Right cardiac atrium (tissue), 5 donors: Measurements from ENCODE around the gene ARMH4. TPM values are rescaled to one million over a fixed set of nuclear protein-coding genes. Genes with fewer than 3 reads are reported as not detected.

Source experiments
- ATAC-seq, 2 donors: fragments of 200-7000 bp; cut with Tn5 transposase; one replicate each; pipeline versions ENCODE4 v1.8.0 to v1.9.1; 2020; ENCODE audit warnings: moderate library complexity in 2 of 2, mild to moderate bottlenecking in 1 of 2
- DNase-seq, 3 donors: peaks; one replicate each; pipeline ENCODE4 v3.0.0-alpha.2; 2020
- H3K27ac ChIP-seq: one replicate; pipeline ENCODE4 v1.5.1; 2013; ENCODE audit warnings: mild to moderate bottlenecking, low read length, control low read depth, moderate library complexity
- H3K27me3 ChIP-seq: one replicate; pipeline ENCODE4 v1.6.1; 2013; ENCODE audit not compliant: control insufficient read depth, insufficient read depth
- H3K4me1 ChIP-seq: one replicate; pipeline ENCODE4 v1.6.1; 2013; ENCODE audit warnings: low read length; ENCODE audit not compliant: control insufficient read depth, insufficient read depth
- H3K4me3 ChIP-seq: one replicate; pipeline ENCODE4 v1.5.1; 2013; ENCODE audit warnings: low read length, control low read depth
- H3K9me3 ChIP-seq: one replicate; pipeline ENCODE4 v1.6.1; 2013; ENCODE audit warnings: low read length; ENCODE audit not compliant: control insufficient read depth
- WGBS: extraction: QIAGEN DNeasy Blood & Tissue Kit; methylation state at CpG from one replicate; pipeline ENCODE4 v1.1.7; 2013; 5-methylcytosine and 5-hydroxymethylcytosine counted together
- intact Hi-C, 4 donors: fragments of 100-400 bp; cut with DNase I; formaldehyde crosslinking; loops; one replicate each; pipeline versions ENCODE4 v1.11.0 to v1.14.0; 2022 to 2023
- polyA plus RNA-seq: library from polyadenylated mRNA; stranded (reverse); fragments of 200-250 nt; gene quantifications from one replicate; pipeline ENCODE4 v1.2.3, GENCODE V29; 2013
- total RNA-seq, 4 donors: library from RNA; stranded (reverse); fragmentation: NEBNext Ultra II Directional; extraction: Animal tissue kit (Norgen Biotek cat#: 25700); gene quantifications; one replicate each; pipeline ENCODE4 v1.2.1, GENCODE V29; 2021
- donor health status: healthy with polysubstance abuse.
- donor health status: DM: no; HTN: yes; CAD: no.
- donor health status: DM: no; HTN: no; CAD: no.
- donor health status: DM: no; HTN: yes; CAD: no; lungs with severe emphysema.
- donor health status: DM: yes; HTN: yes; CAD: no.

ARMH4 gene
- total and polyA plus RNA-seq, 5 donors: 2.1 to 9.9 (median 8.0) TPM

DNA sequence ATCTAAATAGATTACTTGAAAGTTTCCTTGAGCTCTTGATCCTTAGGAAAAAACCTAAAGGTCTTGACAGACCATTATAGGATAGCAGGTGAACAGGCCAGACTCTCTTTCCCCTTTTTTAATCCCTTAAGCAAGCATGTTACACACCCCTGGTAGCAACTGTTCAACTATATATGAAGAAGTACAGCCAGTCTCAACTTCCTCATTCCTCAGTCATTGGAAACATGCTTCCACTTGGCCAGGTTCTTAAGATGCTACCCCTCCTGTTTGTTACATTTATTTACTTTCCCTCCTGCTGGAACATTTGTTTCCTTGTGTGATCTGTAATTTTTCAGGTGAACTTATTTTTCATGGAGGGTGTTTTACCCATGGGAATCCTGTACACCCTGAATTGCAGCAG, 124.1 kb downstream of the ARMH4 start:
- H3K27ac ChIP-seq: no peak overlapping the region
- no peak for ATAC-seq
- intact Hi-C loops: no loop called here
- H3K4me1 ChIP-seq: no peaks in the 10 kb centered on the region
- no peaks in the 10 kb centered on the region for H3K27me3 ChIP-seq
- H3K4me3 ChIP-seq: no peak overlapping the region
- DNase-seq: no peak
- H3K9me3 ChIP-seq: no peaks in the 10 kb centered on the region

- no peaks in the 10 kb centered on the region for H3K4me1 ChIP-seq
- ATAC-seq (no peak), DNase-seq (no peak)
- H3K27me3 ChIP-seq: no peaks in the 10 kb centered on the region
- WGBS: 92% methylated on average over 1 of the region's 1 CpG
- intact Hi-C loops: no loop called here
- no peak overlapping the region for H3K27ac ChIP-seq
- H3K9me3 ChIP-seq: no peaks in the 10 kb centered on the region
- H3K4me3 ChIP-seq: no peak overlapping the region
Observed at GRCh38 chr14:58026967-58027366, 125.0 kb downstream of the ARMH4 start.

- 99% methylated on average over 1 of the region's 1 CpG for WGBS
- no peak for ATAC-seq
Observed at GRCh38 chr14:58026219-58026618, 125.8 kb downstream of the ARMH4 start.

GRCh38 chr14:58014778-58015177, 137.2 kb downstream of the ARMH4 start:
- Histone ChIP-seq H3K27ac (no peak overlapping the region), H3K4me3 (no peak overlapping the region), H3K9me3 (no peaks in the 10 kb centered on the region), H3K27me3 (no peaks in the 10 kb centered on the region), H3K4me1 (no peaks in the 10 kb centered on the region)
- intact Hi-C loops: no loop called here
- DNase-seq (no peak), ATAC-seq (no peak)
- WGBS: 89% methylated on average over 2 of the region's 2 CpGs

More at GRCh38 chr14:58026219-58026618, 125.8 kb downstream of the ARMH4 start:
- no peak overlapping the region for H3K27ac ChIP-seq
- intact Hi-C loops: no loop called here
- H3K9me3 ChIP-seq: no peaks in the 10 kb centered on the region
- no peaks in the 10 kb centered on the region for H3K4me1 ChIP-seq
- H3K4me3 ChIP-seq: no peak overlapping the region
- no peaks in the 10 kb centered on the region for H3K27me3 ChIP-seq
- DNase-seq: no peak

GRCh38 chr14:58002618-58003017, 149.4 kb downstream of the ARMH4 start:
- 49% methylated on average over 2 of the region's 2 CpGs for WGBS
- no peaks in the 10 kb centered on the region for H3K27me3 ChIP-seq
- no peak for DNase-seq
- intact Hi-C loops: no loop called here
- H3K4me1 ChIP-seq: no peaks in the 10 kb centered on the region
- ATAC-seq: no peak
- no peak overlapping the region for H3K27ac ChIP-seq
- H3K9me3 ChIP-seq: no peaks in the 10 kb centered on the region
- H3K4me3 ChIP-seq: no peak overlapping the region

DNA sequence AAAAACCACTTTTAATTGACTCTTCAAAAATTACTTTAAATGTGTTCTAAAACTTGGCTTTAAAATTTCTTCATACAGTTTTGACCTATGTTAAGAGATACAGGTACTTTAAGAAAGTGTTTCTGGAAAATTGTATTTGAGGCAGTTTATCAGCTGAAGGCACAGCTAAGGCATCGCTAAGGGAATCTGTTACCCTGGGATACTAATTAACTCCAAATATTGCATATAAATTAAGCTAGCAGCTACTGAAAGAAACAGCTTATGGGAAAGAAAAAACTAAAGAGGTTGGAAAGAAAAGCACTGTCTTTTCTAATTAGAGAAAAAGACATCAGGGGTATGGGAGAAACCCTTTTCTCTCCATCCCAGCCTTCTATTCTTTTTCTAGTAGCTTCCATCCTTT, 152.0 kb downstream of the ARMH4 start:
- Histone ChIP-seq H3K27ac (no peak overlapping the region), H3K27me3 (no peaks in the 10 kb centered on the region), H3K9me3 (no peaks in the 10 kb centered on the region), H3K4me1 (no peaks in the 10 kb centered on the region), H3K4me3 (no peak overlapping the region)
- intact Hi-C loops: no loop called here
- no peak for ATAC-seq
- no peak for DNase-seq
- 92% methylated on average over 1 of the region's 1 CpG for WGBS

DNA sequence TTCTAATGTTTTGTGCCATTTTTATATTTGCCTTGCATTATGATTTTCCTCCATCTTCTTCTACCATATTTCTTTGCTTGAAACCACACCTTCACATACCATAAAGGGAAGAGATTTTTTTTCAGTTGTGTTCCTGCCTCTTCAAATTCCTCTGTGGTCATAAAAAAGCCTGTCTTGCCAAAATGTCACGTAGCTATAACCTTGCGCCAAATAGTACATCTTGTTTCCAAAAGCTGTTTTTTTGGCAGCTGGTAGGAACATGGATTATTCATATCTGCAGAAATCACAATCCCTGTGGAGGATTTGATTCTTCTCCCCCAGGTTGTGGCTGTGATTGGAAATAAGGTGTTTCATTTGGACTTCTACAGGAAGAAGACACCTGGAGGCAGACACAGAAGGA, 152.5 kb downstream of the ARMH4 start:
- Histone ChIP-seq H3K4me1 (no peaks in the 10 kb centered on the region), H3K27me3 (no peaks in the 10 kb centered on the region), H3K9me3 (no peaks in the 10 kb centered on the region), H3K27ac (no peak overlapping the region), H3K4me3 (no peak overlapping the region)
- intact Hi-C loops: no loop called here
- DNase-seq: no peak
- WGBS: 74% methylated on average over 2 of the region's 2 CpGs
- ATAC-seq: no peak

GRCh38 chr14:57998766-57999165, 153.2 kb downstream of the ARMH4 start:
- no peaks in the 10 kb centered on the region for H3K4me1 ChIP-seq
- intact Hi-C loops: no loop called here
- no peaks in the 10 kb centered on the region for H3K27me3 ChIP-seq
- 39% methylated on average over 1 of the region's 1 CpG for WGBS
- no peak overlapping the region for H3K27ac ChIP-seq
- no peak overlapping the region for H3K4me3 ChIP-seq
- ATAC-seq (no peak), DNase-seq (no peak)
- no peaks in the 10 kb centered on the region for H3K9me3 ChIP-seq

DNA sequence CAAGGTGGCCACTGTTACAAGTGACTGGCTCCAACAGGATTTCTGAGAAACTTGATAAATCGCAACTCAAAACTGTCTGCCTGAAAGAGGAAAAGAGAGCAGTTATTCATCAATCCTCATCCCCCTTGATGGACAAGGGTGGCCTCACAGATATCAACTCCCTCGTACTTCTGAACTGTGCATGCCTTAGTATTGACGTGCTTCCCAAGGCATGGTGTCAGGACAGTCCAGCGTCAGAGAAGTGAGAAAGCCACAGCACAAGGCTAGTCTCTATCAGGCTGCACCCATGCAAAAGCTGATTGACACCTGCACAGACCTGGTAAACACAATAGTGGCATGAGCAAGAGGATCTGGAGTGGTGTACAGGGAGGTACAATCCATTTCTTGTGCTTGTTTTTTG, 160.7 kb downstream of the ARMH4 start:
- Histone ChIP-seq H3K27ac (no peak overlapping the region), H3K9me3 (no peaks in the 10 kb centered on the region), H3K27me3 (no peaks in the 10 kb centered on the region), H3K4me3 (no peak overlapping the region), H3K4me1 (peaks cover 2% of the 10 kb centered on the region)
- intact Hi-C loops: no loop called here
- WGBS: 56% methylated on average over 4 of the region's 4 CpGs
- DNase-seq (no peak), ATAC-seq (peak; percentile 28 to 40)

GRCh38 chr14:57988445-57988844, 163.6 kb downstream of the ARMH4 start:
- Histone ChIP-seq H3K4me1 (peaks cover 2% of the 10 kb centered on the region), H3K9me3 (no peaks in the 10 kb centered on the region), H3K27me3 (no peaks in the 10 kb centered on the region), H3K4me3 (no peak overlapping the region), H3K27ac (no peak overlapping the region)
- intact Hi-C loops: no loop called here
- WGBS: 87% methylated on average over 5 of the region's 5 CpGs
- no peak for ATAC-seq
- no peak for DNase-seq

- intact Hi-C loops: no loop called here
- WGBS: 66% methylated on average over 6 of the region's 6 CpGs
- Histone ChIP-seq H3K27ac (no peak overlapping the region), H3K9me3 (no peaks in the 10 kb centered on the region), H3K27me3 (no peaks in the 10 kb centered on the region), H3K4me3 (no peak overlapping the region), H3K4me1 (peaks cover 2% of the 10 kb centered on the region)
- ATAC-seq: no peak
- peak in 1 of 3 donors; percentile 20 for DNase-seq
Observed at GRCh38 chr14:57987596-57988300, 164.3 kb downstream of the ARMH4 start.

DNA sequence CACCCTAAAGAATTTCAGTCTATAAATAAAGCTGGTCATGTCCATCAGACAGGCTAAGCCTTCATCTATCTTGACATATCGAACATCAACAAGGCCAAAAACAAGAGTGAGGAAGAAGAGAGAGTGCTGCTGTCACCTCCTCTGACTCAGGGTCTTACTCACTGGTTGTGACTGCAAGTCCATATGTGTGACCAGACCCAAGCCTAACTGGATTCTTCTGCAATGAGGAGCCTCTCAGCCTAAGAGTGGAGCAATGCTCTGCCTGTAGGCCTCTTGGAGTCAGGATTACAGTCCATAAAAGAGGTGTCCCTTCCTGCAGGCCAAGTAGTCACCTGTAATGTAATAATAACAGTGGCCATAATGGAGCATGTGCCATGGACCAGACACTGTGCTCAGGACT, 165.0 kb downstream of the ARMH4 start:
- Histone ChIP-seq H3K9me3 (no peaks in the 10 kb centered on the region), H3K27ac (no peak overlapping the region), H3K27me3 (no peaks in the 10 kb centered on the region), H3K4me3 (no peak overlapping the region), H3K4me1 (peaks cover 2% of the 10 kb centered on the region)
- intact Hi-C loops: no loop called here
- WGBS: 87% methylated on average over 1 of the region's 1 CpG
- no peak for ATAC-seq
- DNase-seq: no peak
